OCI-LY1 (cell line): Measurements from ENCODE around the gene TMEM88.

ENCODE experiments used
- H2AFZ ChIP-seq: fragments of 200-600 bp; sonication (generic), shearing (Covaris generic); 2 replicates; pipeline ENCODE4 v1.6.0; 2014; ENCODE audit warnings: antibody characterized with exemption, mild to moderate bottlenecking, low read length
- H3F3A ChIP-seq: fragments of 200-600 bp; sonication (generic), shearing (Covaris generic); 2 replicates; pipeline ENCODE4 v1.6.0; 2014; ENCODE audit warnings: mild to moderate bottlenecking, antibody characterized with exemption, low read length, moderate library complexity; ENCODE audit not compliant: insufficient read depth
- H3K27ac ChIP-seq: fragments of 200-600 bp; sonication (generic); 2 replicates; pipeline ENCODE4 v1.5.1; 2014; ENCODE audit warnings: low read length, mixed run types, mild to moderate bottlenecking, low read depth; ENCODE audit not compliant: poor library complexity, severe bottlenecking
- H3K27me3 ChIP-seq: fragments of 200-600 bp; sonication (generic); 2 replicates; pipeline ENCODE4 v1.6.0; 2014; ENCODE audit warnings: antibody characterized with exemption, mild to moderate bottlenecking, low read length, moderate library complexity; ENCODE audit not compliant: insufficient read depth
- H3K36me3 ChIP-seq: fragments of 200-600 bp; sonication (generic); 2 replicates; pipeline ENCODE4 v1.6.1; 2014; ENCODE audit warnings: mild to moderate bottlenecking, antibody characterized with exemption, low read length, moderate library complexity, mixed read lengths; ENCODE audit not compliant: insufficient read depth
- H3K4me1 ChIP-seq: fragments of 200-600 bp; sonication (generic); 2 replicates; pipeline ENCODE4 v1.5.1; 2014; ENCODE audit warnings: mild to moderate bottlenecking, low read length, moderate library complexity; ENCODE audit not compliant: insufficient read depth, severe bottlenecking
- H3K4me2 ChIP-seq: fragments of 200-600 bp; sonication (generic), shearing (Covaris generic); 2 replicates; pipeline ENCODE4 v1.6.1; 2014; ENCODE audit warnings: low read length
- H3K4me3 ChIP-seq: fragments of 200-600 bp; sonication (generic); 2 replicates; pipeline ENCODE4 v1.5.1; 2014; ENCODE audit warnings: low read length, low read depth, mild to moderate bottlenecking, mixed read lengths; ENCODE audit not compliant: poor library complexity, severe bottlenecking
- H3K79me2 ChIP-seq: fragments of 200-600 bp; shearing (Covaris generic); 2 replicates; pipeline ENCODE4 v1.6.1; 2016; ENCODE audit warnings: mixed run types, low read length, mixed read lengths; ENCODE audit not compliant: insufficient read depth
- H3K9ac ChIP-seq: fragments of 200-600 bp; sonication (generic), shearing (Covaris generic); 2 replicates; pipeline ENCODE4 v1.6.1; 2014; ENCODE audit warnings: mild to moderate bottlenecking, low read length, mixed read lengths
- H3K9me2 ChIP-seq: fragments of 200-600 bp; sonication (generic), shearing (Covaris generic); 2 replicates; pipeline ENCODE4 v1.6.1; 2014; ENCODE audit warnings: low read depth, mild to moderate bottlenecking, low read length, mixed read lengths
- H3K9me3 ChIP-seq: fragments of 200-600 bp; shearing (Covaris generic); 2 replicates; pipeline ENCODE4 v1.6.1; 2014; ENCODE audit warnings: low read length, mixed read lengths
- H4K20me1 ChIP-seq: fragments of 200-600 bp; sonication (generic), shearing (Covaris generic); 2 replicates; pipeline ENCODE4 v1.6.0; 2016; ENCODE audit warnings: mild to moderate bottlenecking, low read length; ENCODE audit not compliant: insufficient read depth
- CTCF ChIP-seq: fragments of 200-600 bp; sonication (generic), shearing (Covaris generic); IDR thresholded peaks from 2 replicates; pipeline ENCODE4 v1.5.1; 2017; ENCODE audit warnings: mild to moderate bottlenecking, antibody characterized with exemption, low read length, moderate library complexity, mixed read lengths
- EZH2 ChIP-seq: fragments of 200-600 bp; sonication (generic), shearing (Covaris generic); IDR thresholded peaks from 2 replicates; pipeline ENCODE4 v1.8.0; 2017; ENCODE audit warnings: borderline replicate concordance, mixed run types, mild to moderate bottlenecking, antibody characterized with exemption, low read length, moderate library complexity, mixed read lengths

Gene TMEM88

GRCh38 chr17:7888184-7888920, 33.5 kb downstream of the TMEM88 start, which contains the start of gene CHD3:
Gene CHD3, plus strand, starts transcription at chr17:7888789. Its CDS starts 212 bp downstream, at chr17:7889001.
- Histone ChIP-seq H2AFZ (no peak within 1 kb of the TSS), H3K9me2 (no peaks in the 10 kb centered on the region), H3K79me2 (peaks cover 21% of the 10 kb centered on the region), H3F3A (no peaks in the 10 kb centered on the region), H3K36me3 (peaks cover 41% of the 10 kb centered on the region), H3K4me2 (peak within 1 kb of the TSS; percentile 92), H3K9me3 (no peaks in the 10 kb centered on the region), H3K27me3 (no peaks in the 10 kb centered on the region), H3K4me1 (peaks cover 29% of the 10 kb centered on the region), H3K4me3 (peak within 1 kb of the TSS; percentile 98), H3K27ac (peak within 1 kb of the TSS; percentile 90), H4K20me1 (no peaks in the 10 kb centered on the region), H3K9ac (peak within 1 kb of the TSS; percentile 70)
- TF ChIP-seq CTCF: no peak
- no peak for TF ChIP-seq EZH2

GRCh38 chr17:7889166-7889955, 34.5 kb downstream of the TMEM88 start:
- peaks cover 21% of the 10 kb centered on the region for H3K79me2 ChIP-seq
- no peak overlapping the region for H3K9ac ChIP-seq
- peak overlapping the region; percentile 92; the same call in 1 of the 2 replicates for H3K4me2 ChIP-seq
- peaks cover 21% of the 10 kb centered on the region for H3K4me1 ChIP-seq
- peak overlapping the region; percentile 16 for H3K27ac ChIP-seq
- TF ChIP-seq EZH2: no peak
- no peak for TF ChIP-seq CTCF
- peaks cover 51% of the 10 kb centered on the region for H3K36me3 ChIP-seq
- no peak overlapping the region for H3K4me3 ChIP-seq
- H3K9me3 ChIP-seq: no peaks in the 10 kb centered on the region
- no peak overlapping the region for H2AFZ ChIP-seq
- H3F3A ChIP-seq: no peaks in the 10 kb centered on the region
- no peaks in the 10 kb centered on the region for H4K20me1 ChIP-seq
- H3K9me2 ChIP-seq: no peaks in the 10 kb centered on the region
- H3K27me3 ChIP-seq: no peaks in the 10 kb centered on the region

GRCh38 chr17:7893187-7893880, 38.5 kb downstream of the TMEM88 start:
- no peak for TF ChIP-seq CTCF
- TF ChIP-seq EZH2: no peak

More at GRCh38 chr17:7893187-7893880, 38.5 kb downstream of the TMEM88 start:
- Histone ChIP-seq H2AFZ (no peak overlapping the region), H3K4me2 (no peak overlapping the region), H3K9me3 (no peaks in the 10 kb centered on the region), H3K4me1 (peaks cover 6% of the 10 kb centered on the region), H3K79me2 (0 out of 2 replicates have a peak, but pooled peaks cover 3% of the 10 kb centered on the region), H3K27me3 (no peaks in the 10 kb centered on the region), H4K20me1 (no peaks in the 10 kb centered on the region), H3F3A (no peaks in the 10 kb centered on the region), H3K9me2 (no peaks in the 10 kb centered on the region), H3K9ac (no peak overlapping the region), H3K27ac (no peak overlapping the region), H3K36me3 (peaks cover 87% of the 10 kb centered on the region), H3K4me3 (no peak overlapping the region)
